Gastrocnemius medialis (tissue), 4 donors: ENCODE data around the gene ELMO1.

Source experiments
- POLR2A ChIP-seq, 2 donors: fragments of 450-650 bp; IDR thresholded peaks; one replicate each; pipeline ENCODE4 v1.6.1; 2017; ENCODE audit warnings: antibody characterized with exemption in 2 of 2, mild to moderate bottlenecking in 2 of 2, moderate library complexity in 2 of 2
- TF ChIP-seq, protein P1 (sequence below), 5 experiments: fragments of 450-650 bp in 3 of 5; fragments of 200-600 bp in 2 of 5; sonication (generic) in 2 of 5; IDR thresholded peaks in 4 of 5; conservative IDR thresholded peaks in 1 of 5; 1 replicate in 4 of 5; 2 replicates in 1 of 5; pipeline ENCODE4 v1.5.1; 2016 to 2019; ENCODE audit warnings: antibody characterized with exemption in 5 of 5, mild to moderate bottlenecking in 3 of 5, moderate library complexity in 3 of 5

GRCh38 chr7:37333075-37333474, 115.6 kb downstream of the ELMO1 start:
- TF ChIP-seq, protein P1, sequence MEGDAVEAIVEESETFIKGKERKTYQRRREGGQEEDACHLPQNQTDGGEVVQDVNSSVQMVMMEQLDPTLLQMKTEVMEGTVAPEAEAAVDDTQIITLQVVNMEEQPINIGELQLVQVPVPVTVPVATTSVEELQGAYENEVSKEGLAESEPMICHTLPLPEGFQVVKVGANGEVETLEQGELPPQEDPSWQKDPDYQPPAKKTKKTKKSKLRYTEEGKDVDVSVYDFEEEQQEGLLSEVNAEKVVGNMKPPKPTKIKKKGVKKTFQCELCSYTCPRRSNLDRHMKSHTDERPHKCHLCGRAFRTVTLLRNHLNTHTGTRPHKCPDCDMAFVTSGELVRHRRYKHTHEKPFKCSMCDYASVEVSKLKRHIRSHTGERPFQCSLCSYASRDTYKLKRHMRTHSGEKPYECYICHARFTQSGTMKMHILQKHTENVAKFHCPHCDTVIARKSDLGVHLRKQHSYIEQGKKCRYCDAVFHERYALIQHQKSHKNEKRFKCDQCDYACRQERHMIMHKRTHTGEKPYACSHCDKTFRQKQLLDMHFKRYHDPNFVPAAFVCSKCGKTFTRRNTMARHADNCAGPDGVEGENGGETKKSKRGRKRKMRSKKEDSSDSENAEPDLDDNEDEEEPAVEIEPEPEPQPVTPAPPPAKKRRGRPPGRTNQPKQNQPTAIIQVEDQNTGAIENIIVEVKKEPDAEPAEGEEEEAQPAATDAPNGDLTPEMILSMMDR (IDR thresholded peaks at IDR 0.05 in 4 of 5, conservative IDR thresholded peaks at IDR 0.05 in 1 of 5) = no peak
- no peak for TF ChIP-seq POLR2A (IDR thresholded peaks at IDR 0.05)
